Loucy (cell line): ENCODE data around the gene KCNN3.

Source experiments
- CTCF ChIP-seq: fragments of 200-600 bp; sonication (generic); conservative IDR thresholded peaks from 2 replicates; pipeline ENCODE4 v1.5.1; 2014; ENCODE audit warnings: mild to moderate bottlenecking, antibody characterized with exemption, low read length
- EZH2phosphoT487 ChIP-seq: fragments of 200-600 bp; IDR thresholded peaks from 2 replicates; pipeline ENCODE4 v1.6.1; 2018; ENCODE audit warnings: antibody characterized with exemption, mild to moderate bottlenecking, moderate library complexity, borderline replicate concordance

- TF ChIP-seq CTCF (no peak), EZH2phosphoT487 (no peak)
Observed at GRCh38 chr1:154820646-154821045, 49.4 kb downstream of the KCNN3 start.
